Rectal smooth muscle tissue (tissue), 1 donor: ENCODE measurements around the gene NOL4L.

Source experiments
- H3K27ac ChIP-seq: one replicate; pipeline ENCODE4 v1.7.0; 2013; ENCODE audit warnings: low read depth, low read length, inconsistent platforms
- H3K27me3 ChIP-seq: one replicate; pipeline ENCODE4 v1.7.0; 2013; ENCODE audit warnings: low read length; ENCODE audit not compliant: control insufficient read depth, insufficient read depth
- H3K36me3 ChIP-seq: one replicate; pipeline ENCODE4 v1.7.0; 2013; ENCODE audit warnings: low read length; ENCODE audit not compliant: control insufficient read depth, insufficient read depth
- H3K4me1 ChIP-seq: one replicate; pipeline ENCODE4 v1.7.0; 2013; ENCODE audit warnings: low read length; ENCODE audit not compliant: control insufficient read depth, insufficient read depth
- H3K4me3 ChIP-seq: one replicate; pipeline ENCODE4 v1.7.0; 2013; ENCODE audit warnings: low read length
- H3K9ac ChIP-seq: one replicate; pipeline ENCODE4 v1.7.0; 2013; ENCODE audit warnings: low read length

The NOL4L gene

DNA sequence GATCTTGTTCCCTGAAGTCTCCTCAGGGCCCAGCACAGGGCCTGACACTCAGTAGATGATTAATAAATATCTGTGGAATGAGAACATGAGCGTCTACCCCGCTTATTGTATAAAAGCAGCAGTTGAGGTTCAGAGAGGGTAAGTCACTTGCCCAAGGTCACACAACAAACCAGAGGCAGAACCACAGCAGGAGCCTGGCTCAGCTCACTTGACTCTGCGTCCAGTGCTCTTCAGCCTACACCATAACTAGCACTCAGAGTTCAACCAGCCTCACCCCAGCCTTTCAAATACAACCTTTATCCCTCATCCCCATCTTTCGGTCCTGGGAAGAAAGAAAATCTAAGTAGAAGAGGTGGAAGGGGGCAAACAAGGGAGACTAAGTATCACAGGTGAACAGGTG is 24.9 kb upstream of the NOL4L start:
- no peak overlapping the region for H3K27ac ChIP-seq
- no peak overlapping the region for H3K9ac ChIP-seq
- H3K4me3 ChIP-seq = no peak overlapping the region
- H3K36me3 ChIP-seq = no peaks in the 10 kb centered on the region
- no peaks in the 10 kb centered on the region for H3K27me3 ChIP-seq
- no peaks in the 10 kb centered on the region for H3K4me1 ChIP-seq

DNA sequence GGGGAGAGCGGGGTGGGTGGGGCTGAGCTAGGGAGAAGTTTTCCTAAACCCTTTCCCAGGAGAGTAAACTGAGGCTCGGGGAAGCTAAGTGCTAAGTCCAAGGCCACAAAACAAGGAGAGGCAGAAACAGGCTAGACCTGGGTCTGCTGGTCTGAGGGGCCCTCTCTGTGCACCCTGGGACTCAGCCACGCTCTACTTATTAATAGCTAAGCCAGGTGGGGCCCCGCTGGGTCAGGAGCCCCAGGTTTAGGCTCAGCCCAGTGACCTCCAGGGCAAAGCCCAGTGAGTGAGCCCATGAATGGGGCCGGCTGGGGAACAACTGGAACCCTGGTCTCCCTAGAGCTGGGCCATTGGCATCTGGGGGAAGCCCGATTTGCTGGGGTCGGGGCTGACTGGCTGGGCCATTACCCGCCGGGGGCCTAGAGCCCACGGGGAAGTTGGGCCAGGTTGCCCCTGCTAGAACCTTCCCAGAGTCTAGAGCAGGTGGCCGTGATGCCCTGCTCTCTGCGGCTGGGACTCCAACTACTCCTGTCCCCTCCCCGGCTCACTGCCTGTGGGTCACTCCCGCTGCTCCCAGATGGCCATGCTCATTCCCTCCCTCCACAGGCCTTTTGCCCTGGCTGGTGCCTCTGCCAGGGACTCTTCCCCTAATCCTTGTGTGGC is 24.1 kb upstream of the NOL4L start:
- Histone ChIP-seq H3K4me3 (no peak overlapping the region), H3K4me1 (no peaks in the 10 kb centered on the region), H3K36me3 (no peaks in the 10 kb centered on the region), H3K27ac (no peak overlapping the region), H3K27me3 (no peaks in the 10 kb centered on the region), H3K9ac (no peak overlapping the region)

DNA sequence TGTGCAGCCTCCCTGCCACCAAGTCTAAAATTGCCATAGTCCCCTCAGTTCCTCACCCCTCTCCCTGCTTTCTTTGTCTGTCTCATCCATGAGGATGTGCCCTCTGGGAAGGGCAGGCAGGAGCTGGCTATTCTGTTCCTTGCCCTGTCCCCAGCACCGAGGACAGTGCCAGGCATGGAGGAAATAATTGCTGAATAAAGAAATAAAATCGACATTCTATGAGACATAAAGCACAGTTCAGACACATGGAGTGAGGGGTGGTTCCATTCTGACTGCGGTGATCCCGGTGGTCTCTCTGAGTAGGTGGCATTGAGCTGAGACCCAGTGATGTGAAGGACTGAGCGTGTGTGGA is 23.5 kb upstream of the NOL4L start:
- no peak overlapping the region for H3K9ac ChIP-seq
- no peaks in the 10 kb centered on the region for H3K4me1 ChIP-seq
- H3K36me3 ChIP-seq = no peaks in the 10 kb centered on the region
- no peak overlapping the region for H3K4me3 ChIP-seq
- no peak overlapping the region for H3K27ac ChIP-seq
- H3K27me3 ChIP-seq = no peaks in the 10 kb centered on the region

DNA sequence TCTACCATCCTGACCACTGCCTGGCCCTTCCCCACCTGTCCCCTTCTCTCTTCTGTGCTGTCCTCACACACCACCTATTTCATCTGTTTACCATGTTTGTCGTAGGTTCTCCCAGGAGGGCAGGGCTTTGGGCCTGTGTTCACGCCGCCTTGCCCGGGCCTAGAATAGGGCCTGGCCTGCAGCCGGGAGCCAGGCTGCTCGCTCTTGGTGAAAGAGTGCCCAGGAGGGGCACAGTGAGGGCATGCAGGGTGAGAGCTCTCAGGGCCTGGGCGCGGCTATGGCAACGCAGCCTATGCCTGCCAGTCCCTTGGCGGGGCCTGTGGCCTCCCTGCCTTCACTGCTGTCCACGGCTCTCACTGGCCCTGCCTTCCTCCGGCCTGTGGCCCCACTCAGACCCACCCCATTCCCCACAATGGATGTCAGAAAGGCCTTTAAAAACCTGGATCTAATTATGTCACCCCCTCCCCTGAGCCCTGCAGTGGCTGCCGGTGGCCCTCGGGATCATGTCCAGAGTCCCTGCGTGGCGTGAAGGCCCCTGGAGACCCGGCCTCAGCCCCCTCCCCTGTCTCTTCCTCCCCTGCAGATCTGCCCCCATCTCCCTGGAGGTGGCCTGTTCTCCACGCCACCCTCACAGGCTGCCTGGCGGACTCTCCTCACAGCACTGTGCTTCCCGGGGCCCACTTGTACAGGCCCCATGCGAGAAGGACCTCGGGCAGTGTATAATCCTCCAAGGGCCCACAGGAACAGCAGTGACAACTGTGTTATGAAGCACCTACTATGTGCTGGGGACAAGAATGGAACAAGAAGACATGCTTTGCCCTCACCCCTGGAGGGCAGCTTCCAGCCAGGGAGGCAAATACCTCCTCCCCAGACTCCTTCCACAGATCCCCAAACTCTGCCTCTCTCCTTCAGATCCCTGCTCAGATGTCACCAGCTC is 22.9 kb upstream of the NOL4L start:
- Histone ChIP-seq H3K36me3 (no peaks in the 10 kb centered on the region), H3K27me3 (no peaks in the 10 kb centered on the region), H3K4me3 (no peak overlapping the region), H3K27ac (no peak overlapping the region), H3K4me1 (no peaks in the 10 kb centered on the region), H3K9ac (no peak overlapping the region)

DNA sequence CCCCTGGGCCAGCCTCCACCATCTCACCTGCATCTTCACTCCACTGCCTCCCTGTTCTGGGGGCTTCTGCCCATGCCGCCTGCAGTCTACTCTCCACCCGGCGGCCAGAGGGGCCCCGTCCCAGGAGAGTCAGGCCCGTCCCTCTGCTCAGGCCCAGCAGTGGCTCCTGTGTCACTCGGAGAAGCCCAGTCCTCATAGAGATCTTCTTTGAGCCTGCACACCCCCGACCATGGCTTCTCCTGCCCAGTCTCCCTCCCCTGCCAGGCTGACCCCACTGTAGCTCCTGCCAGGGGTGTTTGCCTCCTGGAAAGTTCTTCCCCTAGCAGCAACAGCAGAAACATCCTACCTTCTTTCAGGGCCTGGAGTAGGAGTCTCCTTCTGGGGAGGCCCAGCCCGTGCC is 22.2 kb upstream of the NOL4L start:
- no peaks in the 10 kb centered on the region for H3K27me3 ChIP-seq

DNA sequence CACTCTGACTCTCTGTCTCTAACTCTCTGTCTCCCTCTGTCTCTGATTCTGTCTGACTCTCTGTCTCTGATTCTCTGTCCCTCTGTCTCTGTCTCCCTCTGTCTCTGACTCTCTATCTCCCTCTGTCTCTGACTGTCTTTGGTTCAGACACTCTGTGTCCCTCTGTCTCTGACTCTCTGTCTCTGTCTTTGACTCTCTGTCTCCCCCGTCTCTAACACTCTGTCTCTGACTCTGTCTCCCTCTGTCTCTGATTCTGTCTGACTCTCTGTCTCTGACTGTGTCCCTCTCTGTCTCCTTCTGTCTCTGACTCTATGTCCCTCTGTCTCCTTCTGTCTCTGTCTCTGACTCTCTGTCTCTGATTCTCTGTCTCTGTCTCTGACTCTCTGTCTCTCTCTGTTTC is 21.7 kb upstream of the NOL4L start:
- Histone ChIP-seq H3K4me3 (no peak overlapping the region), H3K4me1 (no peaks in the 10 kb centered on the region), H3K9ac (no peak overlapping the region), H3K36me3 (no peaks in the 10 kb centered on the region), H3K27ac (no peak overlapping the region), H3K27me3 (no peaks in the 10 kb centered on the region)

More for the DNA sequence above, 22.2 kb upstream of the NOL4L start:
- no peak overlapping the region for H3K9ac ChIP-seq
- H3K27ac ChIP-seq = no peak overlapping the region
- no peak overlapping the region for H3K4me3 ChIP-seq
- no peaks in the 10 kb centered on the region for H3K4me1 ChIP-seq
- H3K36me3 ChIP-seq = no peaks in the 10 kb centered on the region

DNA sequence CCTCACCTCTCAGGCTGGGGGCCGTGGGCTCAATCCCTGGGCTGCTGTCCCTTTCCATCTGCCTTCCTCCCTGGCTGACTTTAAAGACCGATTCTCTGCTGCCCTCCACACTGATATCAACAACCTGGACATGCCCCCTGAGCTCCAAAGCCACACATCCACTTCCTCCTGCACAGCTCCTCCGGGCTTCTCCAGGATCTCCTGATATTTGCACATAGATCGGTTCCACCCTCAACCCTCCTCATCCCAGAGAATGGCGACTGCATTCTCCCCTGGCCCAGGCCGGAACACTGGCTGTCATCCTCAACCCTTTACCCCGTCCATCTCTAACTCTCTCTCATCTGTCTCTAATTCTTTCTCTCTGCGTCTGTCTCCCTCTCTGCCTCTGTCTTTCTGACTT is 21.0 kb upstream of the NOL4L start:
- no peak overlapping the region for H3K27ac ChIP-seq
- no peaks in the 10 kb centered on the region for H3K27me3 ChIP-seq
- no peak overlapping the region for H3K4me3 ChIP-seq
- H3K9ac ChIP-seq = no peak overlapping the region
- H3K36me3 ChIP-seq = no peaks in the 10 kb centered on the region
- H3K4me1 ChIP-seq = no peaks in the 10 kb centered on the region

DNA sequence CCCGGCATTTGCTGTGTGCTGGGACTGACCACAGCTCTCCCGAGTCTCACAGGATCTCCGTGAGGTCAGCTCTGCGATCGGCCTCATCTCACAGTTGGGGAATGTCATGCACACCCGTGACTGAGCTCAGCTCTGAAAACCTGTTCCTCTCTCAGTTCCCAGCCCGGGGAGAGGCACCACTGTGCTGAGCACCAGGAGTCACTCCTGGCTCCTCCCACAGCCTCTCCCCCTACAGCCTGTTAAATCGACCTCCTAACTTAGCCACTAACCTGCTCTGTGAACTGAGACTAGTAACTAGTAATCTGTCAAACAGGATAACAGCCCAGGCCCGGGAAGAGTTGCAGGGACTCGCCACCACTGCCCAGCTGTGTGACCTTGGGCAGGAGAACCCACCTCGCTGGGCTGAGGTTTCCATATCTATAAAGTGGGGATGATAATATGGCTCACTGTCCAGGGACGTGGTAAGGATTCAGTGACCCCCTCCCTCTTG is 20.1 kb upstream of the NOL4L start:
- H3K27ac ChIP-seq = no peak overlapping the region
- H3K36me3 ChIP-seq = no peaks in the 10 kb centered on the region
- H3K27me3 ChIP-seq = no peaks in the 10 kb centered on the region
- no peaks in the 10 kb centered on the region for H3K4me1 ChIP-seq
- H3K9ac ChIP-seq = no peak overlapping the region
- no peak overlapping the region for H3K4me3 ChIP-seq

DNA sequence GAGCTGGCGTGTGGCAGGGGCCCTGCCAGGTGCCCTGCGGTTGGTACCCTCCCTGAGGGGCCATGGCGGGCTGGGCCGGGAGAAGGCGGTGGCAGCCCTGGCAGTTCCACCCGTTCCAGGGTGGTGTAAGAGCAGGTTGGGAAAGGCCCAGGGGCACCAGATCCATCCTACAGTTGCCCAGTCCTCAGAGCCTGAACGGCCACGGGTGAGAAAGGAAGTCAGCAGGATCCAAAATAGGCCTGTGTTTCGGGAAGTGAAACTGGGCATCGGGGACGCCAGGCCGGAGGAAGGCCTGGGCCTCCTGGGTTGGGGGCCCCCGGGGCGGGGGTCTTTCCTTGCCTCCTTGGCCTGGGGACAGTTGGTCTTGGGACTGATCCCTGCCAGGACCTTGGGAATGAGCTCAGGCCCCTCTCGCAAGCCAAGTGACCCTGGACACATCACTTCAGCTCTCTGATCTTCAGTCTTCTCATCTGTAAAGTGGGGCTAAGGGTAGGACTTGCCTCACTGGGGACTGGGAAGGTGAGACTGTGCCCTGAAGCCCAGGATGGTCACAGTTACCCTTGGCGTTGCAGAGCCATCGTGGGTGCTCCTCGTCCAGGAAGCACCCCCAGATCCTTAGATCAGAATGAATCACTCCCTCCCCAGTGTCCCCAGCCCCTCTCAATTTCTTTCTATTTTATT is 18.1 kb upstream of the NOL4L start:
- H3K27ac ChIP-seq = no peak overlapping the region
- no peaks in the 10 kb centered on the region for H3K36me3 ChIP-seq
- no peak overlapping the region for H3K4me3 ChIP-seq
- H3K27me3 ChIP-seq = no peaks in the 10 kb centered on the region
- H3K9ac ChIP-seq = no peak overlapping the region
- no peaks in the 10 kb centered on the region for H3K4me1 ChIP-seq

DNA sequence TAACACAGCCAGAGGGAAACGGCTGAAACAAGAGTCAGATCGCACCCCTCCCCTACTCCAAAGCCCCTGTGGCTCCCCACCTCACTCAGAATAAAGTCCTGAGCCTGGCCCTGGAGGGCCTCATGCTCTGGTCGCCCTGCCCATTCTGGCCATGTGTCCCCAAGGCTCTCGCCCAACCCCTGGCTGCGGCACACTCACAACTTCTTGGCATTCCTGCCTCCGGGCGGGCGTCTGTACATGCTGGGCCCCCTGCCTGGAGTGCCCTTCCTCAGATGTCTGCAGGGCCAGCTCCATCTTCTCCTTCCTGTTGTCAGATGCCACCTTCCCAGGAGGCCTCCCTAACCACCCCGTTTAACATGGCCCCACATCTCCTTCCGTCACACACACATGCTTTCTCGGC is 17.1 kb upstream of the NOL4L start:
- Histone ChIP-seq H3K4me1 (no peaks in the 10 kb centered on the region), H3K36me3 (no peaks in the 10 kb centered on the region), H3K27ac (no peak overlapping the region), H3K4me3 (no peak overlapping the region), H3K27me3 (no peaks in the 10 kb centered on the region), H3K9ac (no peak overlapping the region)

DNA sequence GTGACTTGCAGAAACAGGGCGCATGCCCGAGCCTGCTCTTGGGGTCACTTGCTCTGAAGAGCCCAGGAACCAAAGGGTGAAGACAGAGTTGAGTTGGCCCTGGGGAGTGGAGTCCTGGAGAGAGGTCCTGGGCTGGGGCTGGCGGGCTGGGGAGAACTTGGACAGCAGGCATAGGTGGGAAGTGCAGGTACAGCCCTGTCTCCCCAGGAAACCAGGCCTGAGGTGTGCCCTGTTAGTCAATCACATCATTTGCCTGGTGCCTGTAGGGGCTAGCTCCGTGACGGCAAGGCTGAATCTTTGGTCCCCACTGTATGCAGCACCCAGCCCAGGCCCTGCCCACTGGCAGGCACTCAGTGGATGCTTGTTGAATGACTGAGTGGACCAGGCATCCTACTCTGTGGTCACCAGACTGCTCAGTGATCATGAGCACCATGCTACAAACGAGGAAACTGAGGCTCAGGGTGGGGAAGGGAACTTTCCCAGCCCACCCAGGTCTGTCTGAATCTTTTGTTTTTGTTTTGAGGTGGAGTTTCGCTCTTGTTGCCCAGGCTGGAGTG is 15.6 kb upstream of the NOL4L start:
- Histone ChIP-seq H3K36me3 (no peaks in the 10 kb centered on the region), H3K4me1 (no peaks in the 10 kb centered on the region), H3K27me3 (no peaks in the 10 kb centered on the region)

DNA sequence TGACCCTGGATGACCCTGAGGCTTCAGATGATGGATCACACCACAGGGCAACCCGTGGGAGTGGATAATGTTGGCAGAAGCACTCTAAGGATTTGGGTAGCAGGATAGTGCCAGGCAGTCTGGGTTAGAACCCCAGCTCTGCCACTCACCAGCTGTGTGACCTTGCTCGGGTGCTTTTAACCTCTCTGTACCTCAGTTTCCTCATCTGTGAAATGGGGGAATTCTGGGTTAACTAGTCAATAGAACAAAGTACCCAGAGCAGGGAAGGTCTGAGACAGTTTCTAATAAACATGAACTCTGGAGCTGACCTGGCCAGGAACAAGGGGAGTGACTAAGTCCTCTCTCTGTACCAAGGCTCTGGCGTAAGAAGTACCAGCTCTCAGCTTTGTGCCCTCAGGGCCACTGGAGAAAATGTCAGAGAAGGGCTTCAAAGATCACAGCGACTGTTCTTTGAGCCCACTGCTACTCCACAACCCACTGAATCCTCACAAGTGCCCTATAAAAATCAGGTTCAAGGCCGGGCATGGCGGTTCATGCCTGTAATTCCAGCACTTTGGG is 14.7 kb upstream of the NOL4L start:
- no peak overlapping the region for H3K4me3 ChIP-seq
- H3K4me1 ChIP-seq = no peaks in the 10 kb centered on the region

More for the DNA sequence above, 15.6 kb upstream of the NOL4L start:
- H3K4me3 ChIP-seq = no peak overlapping the region
- H3K9ac ChIP-seq = no peak overlapping the region
- no peak overlapping the region for H3K27ac ChIP-seq

More for the DNA sequence above, 14.7 kb upstream of the NOL4L start:
- H3K36me3 ChIP-seq = no peaks in the 10 kb centered on the region
- no peak overlapping the region for H3K27ac ChIP-seq
- no peaks in the 10 kb centered on the region for H3K27me3 ChIP-seq
- H3K9ac ChIP-seq = no peak overlapping the region
